GM23248 (cell line): ENCODE results near the gene GARNL3. TPM values are rescaled to one million over a fixed set of nuclear protein-coding genes. Genes with fewer than 3 reads are reported as not detected.

ENCODE experiments used
- DNase-seq: peaks from one replicate; pipeline ENCODE4 v3.0.0-alpha.2; 2015
- H2AFZ ChIP-seq: fragments of 200-600 bp; sonication (generic); 2 replicates; pipeline ENCODE4 v1.6.1; 2016; ENCODE audit warnings: antibody characterized with exemption
- H3F3A ChIP-seq: fragments of 200-600 bp; sonication (generic); 2 replicates; pipeline ENCODE4 v1.6.1; 2016; ENCODE audit warnings: mild to moderate bottlenecking, antibody characterized with exemption, mixed run types; ENCODE audit not compliant: insufficient read depth
- H3K27ac ChIP-seq: fragments of 200-600 bp; sonication (generic); 2 replicates; pipeline ENCODE4 v1.5.1; 2016; ENCODE audit warnings: mild to moderate bottlenecking
- H3K27me3 ChIP-seq: fragments of 200-600 bp; sonication (generic); replicated peaks from 2 replicates; pipeline ENCODE4 v1.6.1; 2016; ENCODE audit warnings: mild to moderate bottlenecking; ENCODE audit not compliant: insufficient read depth
- H3K36me3 ChIP-seq: fragments of 200-600 bp; sonication (generic); 2 replicates; pipeline ENCODE4 v1.6.1; 2016; ENCODE audit warnings: low read depth, mild to moderate bottlenecking
- H3K4me1 ChIP-seq: fragments of 200-600 bp; sonication (generic); 2 replicates; pipeline ENCODE4 v1.6.1; 2016; ENCODE audit warnings: mild to moderate bottlenecking; ENCODE audit not compliant: insufficient read depth
- H3K4me2 ChIP-seq: fragments of 200-600 bp; sonication (generic); one replicate; pipeline ENCODE4 v1.6.1; 2016; ENCODE audit warnings: mild to moderate bottlenecking; ENCODE audit not compliant: unreplicated experiment
- H3K4me3 ChIP-seq: fragments of 200-600 bp; sonication (generic); 2 replicates; pipeline ENCODE4 v1.5.1; 2016; ENCODE audit warnings: mild to moderate bottlenecking
- H3K79me2 ChIP-seq: fragments of 200-600 bp; sonication (generic); 2 replicates; pipeline ENCODE4 v1.6.1; 2016; ENCODE audit warnings: mild to moderate bottlenecking; ENCODE audit not compliant: insufficient read depth
- H3K9ac ChIP-seq: fragments of 200-600 bp; sonication (generic); 2 replicates; pipeline ENCODE4 v1.6.1; 2016; ENCODE audit warnings: mild to moderate bottlenecking
- H3K9me2 ChIP-seq: fragments of 200-600 bp; sonication (generic); 2 replicates; pipeline ENCODE4 v1.6.1; 2016; ENCODE audit warnings: mixed run types, mild to moderate bottlenecking, moderate library complexity; ENCODE audit not compliant: insufficient read depth
- H3K9me3 ChIP-seq: fragments of 200-600 bp; sonication (generic); one replicate; pipeline ENCODE4 v1.6.1; 2017; ENCODE audit warnings: low read depth
- H4K20me1 ChIP-seq: fragments of 200-600 bp; sonication (generic); 2 replicates; pipeline ENCODE4 v1.6.0; 2016; ENCODE audit not compliant: insufficient read depth
- EZH2 ChIP-seq: fragments of 200-600 bp; sonication (generic); IDR thresholded peaks from 2 replicates; pipeline ENCODE4 v1.6.1; 2018; ENCODE audit warnings: antibody characterized with exemption, mild to moderate bottlenecking; ENCODE audit not compliant: insufficient read depth, poor library complexity, severe bottlenecking
- EZH2phosphoT487 ChIP-seq: fragments of 200-600 bp; sonication (generic); IDR thresholded peaks from 2 replicates; pipeline ENCODE4 v1.6.1; 2018; ENCODE audit warnings: antibody characterized with exemption, moderate library complexity, mild to moderate bottlenecking, low read depth; ENCODE audit not compliant: insufficient read depth
- WGBS, 2 experiments: methylation state at CpG; one replicate each; pipeline ENCODE4 v1.1.6; 2015 to 2017; ENCODE audit warnings: low lambda C conversion rate in 2 of 2, low coverage in 1 of 2; ENCODE audit errors: missing lambda C conversion rate in 2 of 2; 5-methylcytosine and 5-hydroxymethylcytosine counted together
- in situ Hi-C: fragments of 300-500 bp; cut with MboI; formaldehyde crosslinking; loops from 2 replicates; pipeline ENCODE4 v1.15.0; 2020
- polyA plus RNA-seq: library from polyadenylated mRNA; unstranded; fragments of >200 nt; fragmentation: Nextera tagmentation; extraction: Ambion mirVana; gene quantifications from 2 replicates; pipeline ENCODE4 v1.2.1, GENCODE V29; 2016
- total RNA-seq: library from RNA; depleted of rRNA; stranded (reverse); fragments of >200 nt; shearing (Covaris generic); gene quantifications from 2 replicates; pipeline ENCODE4 v1.2.3, GENCODE V29; 2014

The GARNL3 gene
- total and polyA plus RNA-seq, 2 experiments from 2014 or later, result 0.43 to 1.3 TPM

DNA sequence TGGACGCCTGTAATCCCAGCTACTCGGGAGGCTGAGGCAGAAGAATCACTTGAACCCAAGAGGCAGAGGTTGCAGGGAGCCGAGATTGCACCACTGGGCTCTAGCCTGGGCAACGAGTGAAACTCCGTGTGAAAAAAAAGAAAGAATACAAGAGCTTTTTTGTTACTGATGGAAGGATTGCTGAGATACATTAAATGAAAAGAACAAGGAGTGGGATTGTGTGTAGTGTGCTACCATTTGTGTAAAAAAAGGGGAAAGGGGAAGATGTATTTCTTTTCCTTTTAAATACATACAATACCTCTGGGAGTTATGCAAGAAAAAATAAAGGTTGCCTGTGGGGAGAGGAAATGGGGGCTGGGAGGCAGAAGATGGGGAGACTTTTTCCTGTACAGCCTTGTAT is 14.7 kb upstream of the GARNL3 start:
- no peak overlapping the region for H3K4me3 ChIP-seq
- H4K20me1 ChIP-seq, result no peaks in the 10 kb centered on the region
- H3K79me2 ChIP-seq, result no peaks in the 10 kb centered on the region
- H3K36me3 ChIP-seq, result no peaks in the 10 kb centered on the region
- no peak for TF ChIP-seq EZH2phosphoT487
- no peak for TF ChIP-seq EZH2
- H3F3A ChIP-seq, result no peaks in the 10 kb centered on the region
- no peak overlapping the region for H3K9ac ChIP-seq
- H2AFZ ChIP-seq, result no peak overlapping the region
- in situ Hi-C loops, result no loop called here
- peaks cover 9% of the 10 kb centered on the region for H3K27me3 ChIP-seq
- no peak overlapping the region for H3K4me2 ChIP-seq
- no peaks in the 10 kb centered on the region for H3K9me2 ChIP-seq
- WGBS, 2 experiments, result 82 to 83% methylated on average over 5 of the region's 5 CpGs
- H3K27ac ChIP-seq, result no peak overlapping the region
- no peaks in the 10 kb centered on the region for H3K9me3 ChIP-seq
- DNase-seq, result no peak
- no peaks in the 10 kb centered on the region for H3K4me1 ChIP-seq

DNA sequence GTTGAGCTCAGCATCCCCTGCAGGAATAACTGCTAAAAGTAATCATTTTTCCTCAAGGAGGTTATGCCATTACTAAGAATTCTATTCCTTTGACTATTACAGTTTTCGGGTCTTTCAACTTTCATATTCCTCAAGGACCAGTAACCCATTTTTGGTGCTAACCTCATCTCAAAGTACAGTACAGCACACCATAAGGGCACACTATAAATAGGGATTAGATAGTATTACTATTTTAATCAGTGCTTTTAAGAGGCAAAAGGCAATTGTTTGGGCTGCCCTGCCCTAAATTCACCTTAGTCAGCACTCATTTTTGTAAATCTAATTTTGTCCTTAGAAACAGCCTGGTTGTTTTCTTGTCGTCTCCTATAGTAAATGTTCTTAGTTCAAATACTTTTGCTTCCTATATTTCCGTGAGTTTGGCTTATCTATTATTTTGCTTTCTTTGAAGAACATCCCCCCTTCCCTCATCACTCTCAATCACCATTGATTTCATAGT is 13.6 kb upstream of the GARNL3 start:
- Histone ChIP-seq H3K27ac (no peak overlapping the region), H3K4me3 (no peak overlapping the region), H4K20me1 (no peaks in the 10 kb centered on the region), H3K4me1 (no peaks in the 10 kb centered on the region), H3K9ac (no peak overlapping the region), H3K79me2 (no peaks in the 10 kb centered on the region), H2AFZ (no peak overlapping the region), H3K9me3 (no peaks in the 10 kb centered on the region), H3K27me3 (peaks cover 9% of the 10 kb centered on the region), H3K4me2 (no peak overlapping the region), H3K36me3 (no peaks in the 10 kb centered on the region), H3F3A (no peaks in the 10 kb centered on the region), H3K9me2 (no peaks in the 10 kb centered on the region)
- no peak for TF ChIP-seq EZH2phosphoT487
- no peak for TF ChIP-seq EZH2
- DNase-seq, result no peak
- in situ Hi-C loops, result no loop called here
- WGBS, 2 experiments, result 76% methylated on average over 3 of the region's 3 CpGs

DNA sequence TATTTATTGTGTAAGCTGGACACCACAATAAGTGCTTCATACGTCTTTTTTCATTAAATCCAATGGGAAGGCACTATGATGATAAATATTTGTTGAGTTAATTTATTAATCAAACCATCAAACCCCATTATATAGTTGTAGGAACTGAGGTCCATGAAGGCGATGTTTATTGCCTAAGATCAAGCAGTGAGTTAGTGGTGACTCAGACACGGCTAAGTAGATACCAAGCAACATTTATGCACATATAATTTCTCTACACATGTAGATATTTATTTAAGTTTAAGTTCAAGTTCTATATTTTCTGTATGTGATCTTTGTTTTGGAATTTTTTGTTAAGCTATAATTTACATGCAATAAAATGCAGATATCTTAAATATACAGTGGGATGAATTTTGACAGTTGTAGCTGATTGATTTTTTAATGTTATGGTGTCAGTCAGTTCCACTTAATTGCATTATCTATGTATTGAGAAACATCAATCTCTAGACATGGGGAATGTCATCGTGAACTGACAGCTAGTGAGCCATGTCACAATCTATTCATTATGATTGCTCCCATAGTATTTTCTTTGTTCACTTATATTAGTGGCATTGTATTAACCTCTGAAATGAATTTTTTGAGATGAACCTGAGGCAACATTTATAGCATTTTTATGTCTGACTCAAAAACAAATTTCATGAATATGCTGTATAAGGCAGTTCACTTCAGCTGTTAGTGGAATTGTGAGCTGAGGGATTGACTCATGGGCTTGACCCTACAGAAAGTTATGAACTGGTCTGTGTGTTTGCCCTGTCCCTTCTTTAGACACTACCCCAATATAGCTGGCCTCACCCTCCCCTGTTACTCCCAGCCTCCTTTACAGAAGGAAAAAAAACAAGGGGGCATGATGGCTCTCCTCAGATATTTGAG is 11.9 kb upstream of the GARNL3 start:
- 73 to 83% methylated on average over 4 of the region's 4 CpGs for WGBS, 2 experiments

DNA sequence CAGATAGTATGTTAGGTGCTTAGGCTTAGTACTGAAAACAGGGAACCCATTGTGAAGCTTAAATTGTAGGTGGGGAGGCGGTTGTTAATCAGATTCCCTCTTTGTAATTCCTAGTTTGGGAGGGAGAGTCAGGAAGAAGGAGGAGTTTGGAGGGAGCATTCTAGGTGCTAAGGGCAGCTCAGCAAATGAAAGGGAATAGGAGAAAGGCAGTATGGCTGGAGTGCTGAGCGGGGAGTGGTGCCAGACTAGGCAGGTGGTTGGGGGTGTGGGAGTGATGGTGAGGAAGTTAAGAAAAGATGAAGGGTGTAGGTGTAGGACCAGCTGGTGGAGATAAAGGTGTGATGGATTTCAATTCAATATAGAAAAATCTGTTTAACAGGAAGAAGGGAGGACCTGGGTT is 11.1 kb upstream of the GARNL3 start:
- Histone ChIP-seq H3K27me3 (peaks cover 9% of the 10 kb centered on the region), H3K9me2 (no peaks in the 10 kb centered on the region), H3K9me3 (no peaks in the 10 kb centered on the region), H2AFZ (no peak overlapping the region), H3K4me2 (no peak overlapping the region), H3F3A (no peaks in the 10 kb centered on the region), H3K4me1 (no peaks in the 10 kb centered on the region), H3K9ac (no peak overlapping the region), H3K4me3 (no peak overlapping the region), H3K27ac (no peak overlapping the region), H3K36me3 (no peaks in the 10 kb centered on the region), H3K79me2 (no peaks in the 10 kb centered on the region), H4K20me1 (no peaks in the 10 kb centered on the region)
- TF ChIP-seq EZH2, result no peak
- no peak for TF ChIP-seq EZH2phosphoT487
- in situ Hi-C loops, result no loop called here
- DNase-seq, result no peak
- 90 to 100% methylated on average over 2 of the region's 2 CpGs for WGBS, 2 experiments

More for the DNA sequence above, 11.9 kb upstream of the GARNL3 start:
- no peak overlapping the region for H3K9ac ChIP-seq
- peaks cover 9% of the 10 kb centered on the region for H3K27me3 ChIP-seq
- no peaks in the 10 kb centered on the region for H3K36me3 ChIP-seq
- H3K27ac ChIP-seq, result no peak overlapping the region
- in situ Hi-C loops, result no loop called here
- H3K79me2 ChIP-seq, result no peaks in the 10 kb centered on the region
- H2AFZ ChIP-seq, result no peak overlapping the region
- H3K4me2 ChIP-seq, result no peak overlapping the region
- H3K9me3 ChIP-seq, result no peaks in the 10 kb centered on the region
- peak; percentile 15 for DNase-seq
- TF ChIP-seq EZH2 (no peak), EZH2phosphoT487 (no peak)
- no peaks in the 10 kb centered on the region for H3F3A ChIP-seq
- H3K4me1 ChIP-seq, result no peaks in the 10 kb centered on the region
- no peaks in the 10 kb centered on the region for H3K9me2 ChIP-seq
- H4K20me1 ChIP-seq, result no peaks in the 10 kb centered on the region
- no peak overlapping the region for H3K4me3 ChIP-seq

DNA sequence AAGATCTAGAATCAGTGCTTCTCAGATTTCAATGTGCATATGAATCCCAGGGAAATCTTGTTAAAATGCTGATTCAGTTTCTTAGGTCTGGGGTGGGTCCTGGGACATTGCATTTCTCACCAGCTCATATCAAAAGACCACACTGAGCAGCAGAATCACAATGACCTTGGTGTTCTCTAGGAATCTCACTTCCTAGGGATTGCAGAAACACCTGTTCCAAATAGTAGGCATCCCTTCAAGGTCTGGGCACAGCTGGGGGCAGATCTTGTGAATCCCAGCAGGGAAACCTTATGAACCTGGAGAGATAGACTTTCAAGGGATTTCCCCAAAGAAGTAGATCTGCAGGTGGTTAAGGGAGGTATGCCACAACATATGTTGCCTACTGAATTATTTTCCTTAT is 8.9 kb upstream of the GARNL3 start:
- H2AFZ ChIP-seq, result no peak overlapping the region
- no peak for DNase-seq

More for the DNA sequence above, 8.9 kb upstream of the GARNL3 start:
- H4K20me1 ChIP-seq, result no peaks in the 10 kb centered on the region
- no peak overlapping the region for H3K9ac ChIP-seq
- in situ Hi-C loops, result no loop called here
- H3K79me2 ChIP-seq, result no peaks in the 10 kb centered on the region
- no peak overlapping the region for H3K27ac ChIP-seq
- H3K9me2 ChIP-seq, result no peaks in the 10 kb centered on the region
- TF ChIP-seq EZH2phosphoT487, result no peak
- no peak for TF ChIP-seq EZH2
- H3K9me3 ChIP-seq, result no peaks in the 10 kb centered on the region
- H3K36me3 ChIP-seq, result no peaks in the 10 kb centered on the region
- H3F3A ChIP-seq, result no peaks in the 10 kb centered on the region
- no peak overlapping the region for H3K4me2 ChIP-seq
- no peak overlapping the region for H3K4me3 ChIP-seq
- no peaks in the 10 kb centered on the region for H3K4me1 ChIP-seq
- H3K27me3 ChIP-seq, result peaks cover 9% of the 10 kb centered on the region
